GM18870 (cell line): ENCODE measurements around the gene LAMP1.
"Not testable (repeated sequence)": the region's sequence is repeated elsewhere in the genome, so short reads cannot be mapped to it uniquely, and the experiment has no call there.

Experiments used
- ATAC-seq: cut with Tn5 transposase; IDR thresholded peaks from one replicate; pipeline ENCODE4 v1.9.1; 2021; ENCODE audit warnings: moderate library complexity; ENCODE audit not compliant: unreplicated experiment

Gene LAMP1

GRCh38 chr13:113325779-113326178 lies 28.7 kb downstream of the LAMP1 start:
- ATAC-seq: no peak

- ATAC-seq: no peak
These were observed 30.3 kb downstream of the LAMP1 start for GRCh38 chr13:113327391-113327765.

GRCh38 chr13:113327766-113328471 lies 30.9 kb downstream of the LAMP1 start:
- ATAC-seq: no peak

GRCh38 chr13:113328851-113329250 lies 31.8 kb downstream of the LAMP1 start:
- ATAC-seq: no peak

GRCh38 chr13:113329656-113330312 lies 32.7 kb downstream of the LAMP1 start:
- no peak for ATAC-seq

- ATAC-seq: no peak
These were observed 35.6 kb downstream of the LAMP1 start for GRCh38 chr13:113332615-113333014.

- ATAC-seq: no peak
These were observed 36.0 kb downstream of the LAMP1 start for GRCh38 chr13:113333076-113333475.

- no peak for ATAC-seq
These were observed 40.5 kb downstream of the LAMP1 start for GRCh38 chr13:113337556-113337955.

GRCh38 chr13:113337976-113338375 lies 40.9 kb downstream of the LAMP1 start:
- ATAC-seq: no peak

GRCh38 chr13:113338451-113338850 lies 41.4 kb downstream of the LAMP1 start:
- no peak for ATAC-seq

GRCh38 chr13:113342820-113343691 lies 46.0 kb downstream of the LAMP1 start:
- no peak for ATAC-seq

- ATAC-seq: no peak
These were observed 46.6 kb downstream of the LAMP1 start for GRCh38 chr13:113343692-113343968.

GRCh38 chr13:113345486-113345885 lies 48.4 kb downstream of the LAMP1 start:
- no peak for ATAC-seq

- ATAC-seq: not testable (repeated sequence)
These were observed 50.7 kb downstream of the LAMP1 start for GRCh38 chr13:113347736-113348225.

GRCh38 chr13:113348591-113348990 lies 51.6 kb downstream of the LAMP1 start:
- ATAC-seq: no peak

- ATAC-seq: no peak
These were observed 52.0 kb downstream of the LAMP1 start for GRCh38 chr13:113349050-113349449.

- ATAC-seq: no peak
These were observed 52.5 kb downstream of the LAMP1 start for GRCh38 chr13:113349491-113349890.

- ATAC-seq: no peak
These were observed 53.3 kb downstream of the LAMP1 start for GRCh38 chr13:113350065-113350937.

GRCh38 chr13:113350938-113351335 lies 53.9 kb downstream of the LAMP1 start:
- ATAC-seq: no peak

- no peak for ATAC-seq
These were observed 54.5 kb downstream of the LAMP1 start for GRCh38 chr13:113351514-113352026.

GRCh38 chr13:113353254-113353653 lies 56.2 kb downstream of the LAMP1 start:
- no peak for ATAC-seq
